SK-N-SH (cell line): ENCODE results near the gene AKAP8. TPM values are rescaled to one million over a fixed set of nuclear protein-coding genes. Genes with fewer than 3 reads are reported as not detected.

Source experiments
- CTCF ChIA-PET: fragments of 300-600, 350-600 bp; formaldehyde crosslinking; extraction: SDS; loops from one replicate; lab custom pipeline; 2021; lab: Yijun Ruan, JAX
- POLR2A ChIA-PET: fragments of 350-600 bp; sonication (Branson Sonifier 250); formaldehyde crosslinking; extraction: SDS; loops from one replicate; lab custom pipeline; 2020; ENCODE audit warnings: antibody characterized with exemption, inconsistent platforms; lab: Yijun Ruan, JAX
- DNase-seq: peaks from one replicate; pipeline ENCODE4 v3.0.0; 2012
- H2AFZ ChIP-seq: fragments of 200-600 bp; sonication (generic); 2 replicates; pipeline ENCODE4 v1.8.1; 2016; ENCODE audit warnings: antibody characterized with exemption, mild to moderate bottlenecking, low read depth
- H3F3A ChIP-seq: fragments of 200-600 bp; sonication (generic); replicated peaks from 2 replicates; pipeline ENCODE3; 2016; ENCODE audit warnings: antibody characterized with exemption, mild to moderate bottlenecking; ENCODE audit not compliant: insufficient read depth
- H3K27ac ChIP-seq, 2 experiments: fragments of 200-500 bp in 1 of 2; fragments of 200-600 bp in 1 of 2; sonication (Bioruptor generic) in 1 of 2; sonication (generic), shearing (Covaris generic) in 1 of 2; 2 replicates each; pipeline versions ENCODE4 v1.5.1 to v1.6.1; 2014 to 2016; ENCODE audit warnings: low read depth in 2 of 2, inconsistent platforms in 1 of 2, low read length in 1 of 2, mild to moderate bottlenecking in 1 of 2, mixed read lengths in 1 of 2
- H3K27me3 ChIP-seq: fragments of 200-600 bp; sonication (generic), shearing (Covaris generic); 2 replicates; pipeline ENCODE4 v1.6.1; 2016; ENCODE audit warnings: mixed run types; ENCODE audit not compliant: insufficient read depth
- H3K36me3 ChIP-seq, 2 experiments: fragments of 200-500 bp in 1 of 2; fragments of 200-600 bp in 1 of 2; sonication (Bioruptor generic) in 1 of 2; sonication (generic) in 1 of 2; replicated peaks in 1 of 2; 2 replicates each; pipeline versions ENCODE3 to v1.5.1; 2014 to 2016; ENCODE audit warnings: low read length in 1 of 2, mild to moderate bottlenecking in 1 of 2; ENCODE audit not compliant: insufficient read depth in 2 of 2, control insufficient read depth in 1 of 2
- H3K4me1 ChIP-seq, 2 experiments: fragments of 200-500 bp in 1 of 2; fragments of 200-600 bp in 1 of 2; sonication (Bioruptor generic) in 1 of 2; sonication (generic), shearing (Covaris generic) in 1 of 2; 2 replicates each; pipeline versions ENCODE4 v1.5.1 to v1.6.1; 2014 to 2016; ENCODE audit warnings: low read depth in 1 of 2, low read length in 1 of 2, mixed run types in 1 of 2; ENCODE audit not compliant: insufficient read depth in 2 of 2, control insufficient read depth in 1 of 2
- H3K4me2 ChIP-seq: fragments of 200-600 bp; sonication (generic), shearing (Covaris generic); 2 replicates; pipeline ENCODE4 v1.6.1; 2017; ENCODE audit warnings: mixed run types
- H3K4me3 ChIP-seq, 2 experiments: fragments of 200-500 bp in 1 of 2; fragments of 200-600 bp in 1 of 2; sonication (Bioruptor generic) in 1 of 2; sonication (generic), shearing (Covaris generic) in 1 of 2; 2 replicates each; pipeline versions ENCODE4 v1.5.1 to v1.8.1; 2014 to 2016; ENCODE audit warnings: low read depth in 2 of 2, inconsistent platforms in 1 of 2, low read length in 1 of 2, mild to moderate bottlenecking in 1 of 2, mixed read lengths in 1 of 2, moderate library complexity in 1 of 2
- H3K79me2 ChIP-seq: fragments of 200-600 bp; sonication (generic); 2 replicates; pipeline ENCODE4 v1.8.1; 2017; ENCODE audit warnings: mild to moderate bottlenecking; ENCODE audit not compliant: insufficient read depth
- H3K9ac ChIP-seq: fragments of 200-600 bp; sonication (generic); 2 replicates; pipeline ENCODE4 v1.6.1; 2017; ENCODE audit warnings: mixed run types
- H3K9me2 ChIP-seq: fragments of 200-600 bp; sonication (generic); 2 replicates; pipeline ENCODE4 v1.6.1; 2017; ENCODE audit warnings: mixed run types
- H3K9me3 ChIP-seq: fragments of 200-600 bp; sonication (generic); 2 replicates; pipeline ENCODE4 v1.6.1; 2017; ENCODE audit warnings: mixed run types, mild to moderate bottlenecking, moderate library complexity
- H4K20me1 ChIP-seq: fragments of 200-600 bp; sonication (generic); 2 replicates; pipeline ENCODE4 v1.6.1; 2017; ENCODE audit warnings: mild to moderate bottlenecking, mixed run types; ENCODE audit not compliant: insufficient read depth
- GABPA ChIP-seq: IDR thresholded peaks from 2 replicates; pipeline ENCODE4 v1.4.0; 2012; ENCODE audit warnings: low read depth, mild to moderate bottlenecking
- MAX ChIP-seq: IDR thresholded peaks from 2 replicates; pipeline ENCODE4 v1.4.0; 2012; ENCODE audit warnings: low read depth
- RAD21 ChIP-seq: IDR thresholded peaks from 2 replicates; pipeline ENCODE4 v1.6.1; 2012; ENCODE audit warnings: mild to moderate bottlenecking, low read length
- RXRA ChIP-seq: IDR thresholded peaks from 2 replicates; pipeline ENCODE4 v1.4.0; 2012; ENCODE audit warnings: low read depth, mild to moderate bottlenecking, borderline replicate concordance
- TAF1 ChIP-seq: IDR thresholded peaks from 2 replicates; pipeline ENCODE4 v1.6.1; 2012; ENCODE audit warnings: low read depth, mild to moderate bottlenecking, low read length, moderate library complexity, borderline replicate concordance
- ZBTB33 ChIP-seq: IDR thresholded peaks from 2 replicates; pipeline ENCODE4 v1.4.0; 2012; ENCODE audit warnings: low read depth, borderline replicate concordance
- WGBS: methylation state at CpG from one replicate; pipeline ENCODE4 v1.1.6; 2017; ENCODE audit warnings: low lambda C conversion rate; 5-methylcytosine and 5-hydroxymethylcytosine counted together
- polyA plus RNA-seq, 3 experiments: library from polyadenylated mRNA; depleted of rRNA; stranded (reverse); fragments of >200 nt; gene quantifications; 2 replicates each; pipeline ENCODE4 v1.2.3, GENCODE V29; 2012
- TF ChIP-seq, protein P1 (sequence below): IDR thresholded peaks from 2 replicates; pipeline ENCODE4; 2012
- TF ChIP-seq, protein P2 (sequence below): IDR thresholded peaks from 2 replicates; pipeline ENCODE4 v1.4.0; 2012; ENCODE audit warnings: low read depth, borderline replicate concordance

Gene AKAP8
- polyA plus RNA-seq, 1 of the 3 experiments (the other 2 are of a cell fraction): 17.2 TPM

GRCh38 chr19:15403151-15403531 is 23.6 kb upstream of the AKAP8 start:
- H3K27ac ChIP-seq: no peak overlapping the region
- ChIA-PET CTCF (interaction anchor here (4.5 kb wide), 1 partner anchor 16 kb away, joined by 19 read pairs; the partner anchor contains the start of gene AKAP8L), POLR2A (no interaction called here)
- TF ChIP-seq, protein P1, sequence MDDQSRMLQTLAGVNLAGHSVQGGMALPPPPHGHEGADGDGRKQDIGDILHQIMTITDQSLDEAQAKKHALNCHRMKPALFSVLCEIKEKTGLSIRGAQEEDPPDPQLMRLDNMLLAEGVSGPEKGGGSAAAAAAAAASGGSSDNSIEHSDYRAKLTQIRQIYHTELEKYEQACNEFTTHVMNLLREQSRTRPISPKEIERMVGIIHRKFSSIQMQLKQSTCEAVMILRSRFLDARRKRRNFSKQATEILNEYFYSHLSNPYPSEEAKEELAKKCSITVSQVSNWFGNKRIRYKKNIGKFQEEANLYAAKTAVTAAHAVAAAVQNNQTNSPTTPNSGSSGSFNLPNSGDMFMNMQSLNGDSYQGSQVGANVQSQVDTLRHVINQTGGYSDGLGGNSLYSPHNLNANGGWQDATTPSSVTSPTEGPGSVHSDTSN: no peak
- TF ChIP-seq RAD21 (no peak), MAX (no peak)
- no peaks in the 10 kb centered on the region for H3F3A ChIP-seq
- no peak overlapping the region for H3K4me3 ChIP-seq
- no peak overlapping the region for H2AFZ ChIP-seq
- H3K9me3 ChIP-seq: no peaks in the 10 kb centered on the region
- peaks cover 5 to 53% of the 10 kb centered on the region in 2 experiments for H3K36me3 ChIP-seq
- H3K9me2 ChIP-seq: no peaks in the 10 kb centered on the region
- no peaks in the 10 kb centered on the region for H3K27me3 ChIP-seq
- H3K9ac ChIP-seq: no peak overlapping the region
- WGBS: 94% methylated on average over 10 of the region's 10 CpGs
- H3K4me1 ChIP-seq: peaks cover 0 to 2% of the 10 kb centered on the region in 2 experiments; a peak in 2 of 4 replicates
- peaks cover 72% of the 10 kb centered on the region for H4K20me1 ChIP-seq
- H3K4me2 ChIP-seq: no peak overlapping the region
- no peak for DNase-seq
- H3K79me2 ChIP-seq: peaks cover 68% of the 10 kb centered on the region

DNA sequence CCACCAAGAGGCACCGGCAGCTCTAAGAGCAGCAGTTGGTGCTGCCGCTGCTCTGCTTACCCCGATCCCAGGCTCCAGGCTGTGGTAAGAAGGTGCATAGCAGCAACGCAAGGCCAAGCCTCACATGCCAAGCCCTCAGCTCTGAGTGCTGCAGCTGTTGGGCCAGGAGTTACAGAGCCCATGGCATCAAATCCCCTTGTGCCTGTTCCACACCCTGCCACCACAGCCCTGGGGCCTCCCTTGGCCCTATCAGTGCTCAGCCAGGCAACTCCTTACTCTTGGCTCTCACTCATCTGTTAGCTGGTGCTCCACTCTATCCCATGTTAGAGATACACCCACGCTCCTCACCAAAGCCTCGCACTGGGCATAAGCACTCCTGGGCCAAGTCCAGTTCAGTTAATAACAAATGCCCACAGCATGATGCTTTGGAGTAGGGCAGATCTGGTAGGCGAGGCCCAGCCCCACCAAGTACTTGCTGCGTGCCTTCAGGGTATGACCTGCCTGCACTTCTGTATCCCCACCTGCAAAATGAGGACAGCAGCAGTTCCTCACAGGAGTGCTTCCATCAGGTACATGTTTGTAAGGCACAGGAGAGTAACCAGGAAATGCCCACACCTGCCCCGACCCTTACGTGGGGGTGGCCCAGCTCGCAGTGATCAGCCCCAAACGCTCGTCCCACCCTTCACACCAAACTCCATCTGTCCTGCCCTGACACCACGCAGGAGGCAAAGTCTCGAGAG is 23.0 kb upstream of the AKAP8 start:
- no peak overlapping the region for H3K27ac ChIP-seq
- H3K79me2 ChIP-seq: peaks cover 62% of the 10 kb centered on the region
- no peak overlapping the region for H2AFZ ChIP-seq
- no peak overlapping the region for H3K4me2 ChIP-seq
- ChIA-PET CTCF (interaction anchor here (4.5 kb wide), 1 partner anchor 16 kb away, joined by 19 read pairs; the partner anchor contains the start of gene AKAP8L), POLR2A (no interaction called here)
- H3F3A ChIP-seq: no peaks in the 10 kb centered on the region
- no peaks in the 10 kb centered on the region for H3K27me3 ChIP-seq
- H4K20me1 ChIP-seq: peaks cover 67% of the 10 kb centered on the region
- H3K36me3 ChIP-seq: peaks cover 6 to 59% of the 10 kb centered on the region in 2 experiments
- WGBS: 93% methylated on average over 11 of the region's 15 CpGs
- peaks cover 0 to 2% of the 10 kb centered on the region in 2 experiments; a peak in 2 of 4 replicates for H3K4me1 ChIP-seq
- H3K9me2 ChIP-seq: no peaks in the 10 kb centered on the region
- no peak overlapping the region for H3K4me3 ChIP-seq
- H3K9me3 ChIP-seq: no peaks in the 10 kb centered on the region
- no peak for TF ChIP-seq ZBTB33
- TF ChIP-seq, protein P2, sequence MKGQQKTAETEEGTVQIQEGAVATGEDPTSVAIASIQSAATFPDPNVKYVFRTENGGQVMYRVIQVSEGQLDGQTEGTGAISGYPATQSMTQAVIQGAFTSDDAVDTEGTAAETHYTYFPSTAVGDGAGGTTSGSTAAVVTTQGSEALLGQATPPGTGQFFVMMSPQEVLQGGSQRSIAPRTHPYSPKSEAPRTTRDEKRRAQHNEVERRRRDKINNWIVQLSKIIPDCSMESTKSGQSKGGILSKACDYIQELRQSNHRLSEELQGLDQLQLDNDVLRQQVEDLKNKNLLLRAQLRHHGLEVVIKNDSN: no peak
- TF ChIP-seq TAF1: no peak
- TF ChIP-seq GABPA: no peak
- TF ChIP-seq RXRA: no peak
- H3K9ac ChIP-seq: no peak overlapping the region
- DNase-seq: no peak
